Measurements from ENCODE around the gene EFCAB8.

GRCh38 chr20:32898729-32899128, 40.0 kb downstream of the EFCAB8 start:
- TF ChIP-seq, protein P1, sequence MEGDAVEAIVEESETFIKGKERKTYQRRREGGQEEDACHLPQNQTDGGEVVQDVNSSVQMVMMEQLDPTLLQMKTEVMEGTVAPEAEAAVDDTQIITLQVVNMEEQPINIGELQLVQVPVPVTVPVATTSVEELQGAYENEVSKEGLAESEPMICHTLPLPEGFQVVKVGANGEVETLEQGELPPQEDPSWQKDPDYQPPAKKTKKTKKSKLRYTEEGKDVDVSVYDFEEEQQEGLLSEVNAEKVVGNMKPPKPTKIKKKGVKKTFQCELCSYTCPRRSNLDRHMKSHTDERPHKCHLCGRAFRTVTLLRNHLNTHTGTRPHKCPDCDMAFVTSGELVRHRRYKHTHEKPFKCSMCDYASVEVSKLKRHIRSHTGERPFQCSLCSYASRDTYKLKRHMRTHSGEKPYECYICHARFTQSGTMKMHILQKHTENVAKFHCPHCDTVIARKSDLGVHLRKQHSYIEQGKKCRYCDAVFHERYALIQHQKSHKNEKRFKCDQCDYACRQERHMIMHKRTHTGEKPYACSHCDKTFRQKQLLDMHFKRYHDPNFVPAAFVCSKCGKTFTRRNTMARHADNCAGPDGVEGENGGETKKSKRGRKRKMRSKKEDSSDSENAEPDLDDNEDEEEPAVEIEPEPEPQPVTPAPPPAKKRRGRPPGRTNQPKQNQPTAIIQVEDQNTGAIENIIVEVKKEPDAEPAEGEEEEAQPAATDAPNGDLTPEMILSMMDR (conservative IDR thresholded peaks at IDR 0.05; ENCODE audit: low read length), result no peak
- TF ChIP-seq EZH2phosphoT487 (IDR thresholded peaks at IDR 0.05; ENCODE audit: borderline replicate concordance, low read depth, low read length), result no peak

Data from OCI-LY7 (cell line).